Neutrophil (primary cell): Measurements from ENCODE around the gene CRB1.

ENCODE experiments used
- H3K27ac ChIP-seq: fragments of 200-600 bp; sonication (generic); 2 replicates; pipeline ENCODE4 v1.5.1; 2016; ENCODE audit warnings: mild to moderate bottlenecking, moderate library complexity
- H3K27me3 ChIP-seq: fragments of 200-600 bp; sonication (generic); 2 replicates; pipeline ENCODE4 v1.6.0; 2016; ENCODE audit warnings: mild to moderate bottlenecking
- H3K36me3 ChIP-seq: fragments of 200-600 bp; sonication (generic); 2 replicates; pipeline ENCODE4 v1.5.1; 2017
- H3K4me1 ChIP-seq, 2 experiments: fragments of 200-600 bp in 1 of 2; sonication (generic) in 1 of 2; 1 replicate in 1 of 2; 2 replicates in 1 of 2; pipeline versions ENCODE4 v1.5.1 to v1.6.1; 2013 to 2016; ENCODE audit warnings: low read depth in 1 of 2, low read length in 1 of 2, mild to moderate bottlenecking in 1 of 2, moderate library complexity in 1 of 2; ENCODE audit not compliant: control insufficient read depth in 1 of 2, insufficient read depth in 1 of 2
- H3K4me3 ChIP-seq, 2 experiments: fragments of 200-600 bp in 1 of 2; sonication (generic) in 1 of 2; 1 replicate in 1 of 2; 2 replicates in 1 of 2; pipeline ENCODE4 v1.5.1; 2013 to 2016; ENCODE audit warnings: low read depth in 1 of 2, low read length in 1 of 2, mild to moderate bottlenecking in 1 of 2, moderate library complexity in 1 of 2
- H3K9me3 ChIP-seq: fragments of 200-600 bp; sonication (generic); 2 replicates; pipeline ENCODE4 v1.5.1; 2016
- CTCF ChIP-seq: fragments of 200-600 bp; sonication (generic); IDR thresholded peaks from 2 replicates; pipeline ENCODE4 v1.5.1; 2016; ENCODE audit warnings: antibody characterized with exemption

Gene CRB1

GRCh38 chr1:197319631-197320030, 51.6 kb downstream of the CRB1 start:
- no peak overlapping the region for H3K4me3 ChIP-seq
- no peak for TF ChIP-seq CTCF
- no peak overlapping the region for H3K27ac ChIP-seq
- H3K27me3 ChIP-seq: no peaks in the 10 kb centered on the region
- no peaks in the 10 kb centered on the region for H3K36me3 ChIP-seq
- no peaks in the 10 kb centered on the region for H3K9me3 ChIP-seq
- no peaks in the 10 kb centered on the region for H3K4me1 ChIP-seq

- Histone ChIP-seq H3K4me3 (no peak overlapping the region), H3K36me3 (no peaks in the 10 kb centered on the region), H3K4me1 (no peaks in the 10 kb centered on the region), H3K9me3 (no peaks in the 10 kb centered on the region), H3K27ac (no peak overlapping the region), H3K27me3 (no peaks in the 10 kb centered on the region)
- no peak for TF ChIP-seq CTCF
Observed at GRCh38 chr1:197320991-197321531, 53.0 kb downstream of the CRB1 start.

- no peaks in the 10 kb centered on the region for H3K27me3 ChIP-seq
- H3K9me3 ChIP-seq: no peaks in the 10 kb centered on the region
- H3K36me3 ChIP-seq: no peaks in the 10 kb centered on the region
- TF ChIP-seq CTCF: no peak
- H3K4me1 ChIP-seq: no peaks in the 10 kb centered on the region
- no peak overlapping the region for H3K27ac ChIP-seq
- no peak overlapping the region for H3K4me3 ChIP-seq
Observed at GRCh38 chr1:197321811-197322210, 53.8 kb downstream of the CRB1 start.

DNA sequence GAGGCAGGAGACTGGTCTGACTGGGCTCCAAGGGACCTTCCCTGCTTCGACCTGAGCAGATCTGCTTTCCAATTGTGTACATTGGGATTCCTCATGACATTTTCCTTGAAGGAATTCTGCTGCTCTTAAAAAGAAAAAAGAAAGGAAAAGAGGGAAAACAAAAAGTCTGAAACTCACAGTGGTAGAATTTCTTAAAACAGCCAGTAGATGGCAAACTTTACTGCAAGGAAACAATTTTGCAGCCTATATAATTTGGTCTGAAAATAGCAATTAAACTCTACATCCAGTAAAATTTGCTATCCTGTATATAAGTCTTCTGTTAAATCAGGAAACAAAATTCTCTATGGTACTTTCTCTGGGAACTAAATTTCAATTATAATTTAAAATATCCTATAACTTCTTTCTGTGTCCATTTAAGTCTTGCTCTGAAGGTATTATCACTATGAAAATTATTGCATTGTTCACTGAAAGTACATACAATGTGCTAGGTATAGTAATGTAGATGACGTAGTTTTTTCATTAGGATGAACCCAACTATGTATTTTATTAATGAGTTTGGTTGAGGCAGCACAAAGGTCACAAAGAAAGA, 59.8 kb downstream of the CRB1 start:
- no peaks in the 10 kb centered on the region for H3K36me3 ChIP-seq
- H3K4me1 ChIP-seq: no peaks in the 10 kb centered on the region
- H3K9me3 ChIP-seq: no peaks in the 10 kb centered on the region
- TF ChIP-seq CTCF: no peak
- no peak overlapping the region for H3K4me3 ChIP-seq
- no peaks in the 10 kb centered on the region for H3K27me3 ChIP-seq
- no peak overlapping the region for H3K27ac ChIP-seq

GRCh38 chr1:197330213-197330612, 62.2 kb downstream of the CRB1 start:
- no peaks in the 10 kb centered on the region for H3K4me1 ChIP-seq
- no peak overlapping the region for H3K4me3 ChIP-seq
- no peaks in the 10 kb centered on the region for H3K27me3 ChIP-seq
- TF ChIP-seq CTCF: no peak
- H3K27ac ChIP-seq: no peak overlapping the region
- H3K9me3 ChIP-seq: no peaks in the 10 kb centered on the region
- H3K36me3 ChIP-seq: no peaks in the 10 kb centered on the region
